GM19240 (cell line): Measurements from ENCODE around the gene PRR5L.

ENCODE experiments used
- DNase-seq: peaks from one replicate; pipeline ENCODE4 v3.0.0; 2011; ENCODE audit warnings: low spot score; ENCODE audit not compliant: insufficient read length

Gene PRR5L

GRCh38 chr11:36432738-36433137, 136.7 kb downstream of the PRR5L start:
- no peak for DNase-seq

GRCh38 chr11:36436064-36436463, 140.0 kb downstream of the PRR5L start:
- DNase-seq: no peak

DNA sequence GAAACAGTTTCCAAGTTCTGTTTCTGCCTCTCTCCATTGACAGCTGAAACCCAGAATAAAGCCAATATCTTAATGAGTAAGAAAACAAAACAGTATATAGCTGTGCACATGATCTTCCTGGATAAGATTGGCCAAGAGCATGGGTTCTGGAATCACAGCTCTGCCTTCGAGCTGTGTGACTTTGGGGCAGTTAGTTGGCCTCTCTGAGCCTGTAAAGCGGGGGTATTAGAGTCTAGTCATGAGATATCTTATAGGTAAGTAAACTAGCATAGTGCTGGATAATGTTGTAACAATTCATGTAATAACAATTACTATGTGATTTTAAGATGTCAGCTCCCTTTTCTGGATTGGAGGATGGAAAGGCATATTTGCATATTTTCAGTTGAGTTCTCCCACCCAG, 140.5 kb downstream of the PRR5L start:
- DNase-seq: no peak

DNA sequence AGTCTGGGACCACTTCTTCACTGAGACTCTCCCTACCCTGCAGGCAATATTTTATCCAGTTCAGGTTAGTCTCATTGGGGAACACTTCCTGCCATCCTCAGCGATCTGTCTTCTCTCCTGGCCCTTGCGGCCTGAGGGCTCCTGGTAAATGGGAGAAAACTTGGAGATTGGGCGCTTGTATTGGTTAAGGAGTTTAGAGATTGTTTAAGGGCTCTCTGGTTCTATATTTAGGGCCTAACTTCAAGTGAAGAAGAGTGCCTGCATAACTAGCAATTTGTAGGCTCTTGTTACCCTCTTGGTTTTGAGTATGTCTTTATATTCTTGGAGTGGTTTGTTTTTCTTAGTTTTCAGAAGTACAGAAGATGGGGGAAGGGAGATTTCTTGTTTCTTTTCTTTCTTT, 141.3 kb downstream of the PRR5L start:
- no peak for DNase-seq

DNA sequence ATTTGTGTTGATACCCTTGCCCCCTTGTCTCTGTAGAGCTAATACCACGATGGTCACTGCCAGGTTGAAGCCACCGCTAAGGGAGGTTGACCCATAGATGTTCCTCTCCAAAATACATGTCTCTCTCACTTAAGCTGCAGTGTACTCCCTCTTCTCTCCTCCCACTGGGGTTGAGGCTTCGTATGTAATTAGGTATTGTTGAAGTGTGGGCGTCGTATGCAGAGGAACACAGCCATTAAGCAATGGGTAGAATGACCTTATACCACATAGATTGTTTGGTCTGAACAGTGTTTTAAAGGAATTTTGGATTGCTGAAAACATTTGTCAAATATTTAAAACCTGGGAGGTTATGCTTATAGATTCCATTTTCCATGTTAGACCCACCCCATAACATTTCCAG, 142.0 kb downstream of the PRR5L start:
- DNase-seq: no peak

GRCh38 chr11:36441610-36442208, 145.6 kb downstream of the PRR5L start:
- no peak for DNase-seq

GRCh38 chr11:36443661-36444060, 147.6 kb downstream of the PRR5L start:
- no peak for DNase-seq

GRCh38 chr11:36446135-36446534, 150.0 kb downstream of the PRR5L start:
- DNase-seq: no peak

DNA sequence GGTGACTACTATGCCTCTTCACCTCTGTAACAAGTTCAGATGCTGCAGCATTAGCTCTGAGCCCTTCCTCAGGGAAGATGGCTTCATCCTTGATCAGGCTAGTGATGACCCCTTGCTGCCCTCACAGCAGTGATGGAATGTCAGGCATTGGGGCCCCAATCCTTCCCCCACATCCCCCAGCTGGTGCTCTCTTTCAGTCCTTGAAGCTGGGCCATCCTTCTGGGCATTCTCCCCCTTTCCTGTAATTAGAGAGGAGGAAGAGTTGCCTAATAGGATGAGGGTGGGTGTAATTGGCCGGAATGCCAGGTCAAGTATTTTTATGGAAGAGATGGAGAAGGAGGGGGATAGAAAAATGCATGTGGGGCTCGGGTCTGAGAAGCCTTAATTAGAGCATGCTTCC, 151.4 kb downstream of the PRR5L start:
- no peak for DNase-seq

- DNase-seq: no peak
Observed at GRCh38 chr11:36447947-36448346, 151.9 kb downstream of the PRR5L start.

DNA sequence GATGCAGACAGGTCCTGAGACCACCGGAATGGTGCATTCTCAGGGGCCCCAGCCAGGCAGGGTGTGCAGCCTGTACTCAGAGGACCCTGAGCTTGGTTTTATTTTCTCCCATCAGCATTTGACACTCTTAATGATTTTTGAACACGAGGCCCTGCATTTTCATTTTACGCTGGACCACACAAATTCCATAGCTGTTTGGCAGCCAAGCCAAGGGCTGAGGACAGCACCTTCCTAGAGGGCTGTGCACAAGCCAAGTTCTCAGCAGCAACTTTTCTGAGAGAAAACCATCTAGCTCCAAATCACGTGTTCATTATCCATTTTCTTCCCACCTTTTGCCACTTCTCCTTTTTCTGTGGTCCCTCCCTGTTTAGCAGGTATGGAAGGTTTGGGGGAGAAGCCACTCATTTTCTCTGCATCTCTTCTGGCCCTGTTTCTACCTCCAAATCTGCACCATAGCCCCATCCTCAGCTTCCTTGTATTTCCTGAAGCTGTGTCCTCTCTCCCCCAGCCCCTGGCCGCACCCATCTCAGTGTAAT, 153.5 kb downstream of the PRR5L start:
- DNase-seq: no peak

- no peak for DNase-seq
Observed at GRCh38 chr11:36450110-36450572, 154.1 kb downstream of the PRR5L start.

GRCh38 chr11:36451045-36451444, 155.0 kb downstream of the PRR5L start:
- DNase-seq: no peak

DNA sequence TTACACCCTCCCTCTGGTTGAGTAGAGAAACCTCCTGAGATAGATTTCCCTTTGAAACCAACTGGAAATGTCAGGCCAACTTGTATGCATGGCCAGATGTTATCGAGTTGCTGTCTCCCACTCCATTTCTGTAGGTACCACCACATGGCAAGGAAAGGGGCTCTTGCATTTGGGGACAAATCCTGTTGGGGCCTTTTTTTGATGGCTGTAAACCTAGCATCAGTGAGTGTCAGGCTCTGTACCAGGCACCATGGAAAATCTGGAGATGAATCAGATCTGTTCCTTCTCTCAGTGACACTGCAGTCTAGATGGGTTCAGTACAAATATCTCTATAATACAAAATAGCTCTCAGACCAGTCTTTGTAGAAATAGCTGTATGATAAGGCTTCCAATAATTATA, 155.6 kb downstream of the PRR5L start:
- no peak for DNase-seq

- no peak for DNase-seq
Observed at GRCh38 chr11:36452236-36452940, 156.3 kb downstream of the PRR5L start.

- no peak for DNase-seq
Observed at GRCh38 chr11:36452961-36453360, 156.9 kb downstream of the PRR5L start.

GRCh38 chr11:36453678-36454077, 157.6 kb downstream of the PRR5L start:
- no peak for DNase-seq

- no peak for DNase-seq
Observed at GRCh38 chr11:36454551-36454940, 158.5 kb downstream of the PRR5L start.

GRCh38 chr11:36454941-36455631, 159.0 kb downstream of the PRR5L start:
- no peak for DNase-seq

DNA sequence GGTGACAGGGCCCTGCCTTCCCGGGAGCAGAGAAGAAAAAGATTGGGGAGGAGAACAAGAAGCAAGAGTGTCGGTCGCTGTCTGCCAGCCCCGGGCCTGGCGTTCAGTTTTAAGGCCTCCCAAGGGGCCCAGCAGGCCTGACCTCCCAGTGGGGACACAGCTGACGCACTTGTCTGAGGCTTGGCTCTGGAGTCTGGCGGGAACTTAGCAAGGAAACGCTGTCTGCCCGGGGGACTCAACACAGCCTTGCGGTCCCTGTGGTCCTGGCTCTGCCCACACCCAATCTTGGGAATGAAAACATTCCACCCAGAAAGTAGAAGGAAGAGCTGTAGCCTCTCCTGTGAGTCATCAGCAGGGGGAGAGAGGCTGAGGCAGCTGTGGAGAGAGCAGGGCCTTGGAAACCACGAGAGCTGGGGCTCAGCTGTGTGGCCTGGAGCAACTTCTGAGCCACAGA, 159.6 kb downstream of the PRR5L start:
- no peak for DNase-seq

DNA sequence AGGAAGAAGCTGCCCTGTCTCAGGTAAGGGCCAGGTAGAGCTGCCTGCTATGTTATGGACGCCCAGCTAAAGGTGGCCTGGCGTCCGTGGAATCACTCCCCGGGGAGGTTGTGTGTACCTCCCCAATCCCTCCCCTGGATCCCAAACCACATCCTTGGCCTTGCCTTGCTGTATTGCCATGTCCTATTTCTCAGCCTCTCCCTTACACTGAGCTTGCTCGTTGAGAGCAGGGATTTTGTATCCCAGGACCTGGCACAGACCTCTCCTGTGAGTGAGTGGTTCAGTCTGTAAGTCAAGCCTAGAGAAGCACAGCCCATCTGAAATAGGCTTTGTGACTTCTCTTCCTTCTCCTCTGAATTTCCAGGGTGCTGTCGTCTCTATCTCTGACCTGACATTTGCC, 160.1 kb downstream of the PRR5L start:
- no peak for DNase-seq
